ENCODE results near the gene PRXL2A.

GRCh38 chr10:80458638-80459037, 50.3 kb downstream of the PRXL2A start:
- TF ChIP-seq POLR2AphosphoS5 (IDR thresholded peaks at IDR 0.05; ENCODE audit: low read depth, low read length), result no peak
- TF ChIP-seq RXRA (IDR thresholded peaks at IDR 0.05; ENCODE audit: borderline replicate concordance, low read depth), result no peak
- TF ChIP-seq EZH2phosphoT487 (IDR thresholded peaks at IDR 0.05; ENCODE audit: borderline replicate concordance, low read depth), result no peak
- TF ChIP-seq, protein P1, sequence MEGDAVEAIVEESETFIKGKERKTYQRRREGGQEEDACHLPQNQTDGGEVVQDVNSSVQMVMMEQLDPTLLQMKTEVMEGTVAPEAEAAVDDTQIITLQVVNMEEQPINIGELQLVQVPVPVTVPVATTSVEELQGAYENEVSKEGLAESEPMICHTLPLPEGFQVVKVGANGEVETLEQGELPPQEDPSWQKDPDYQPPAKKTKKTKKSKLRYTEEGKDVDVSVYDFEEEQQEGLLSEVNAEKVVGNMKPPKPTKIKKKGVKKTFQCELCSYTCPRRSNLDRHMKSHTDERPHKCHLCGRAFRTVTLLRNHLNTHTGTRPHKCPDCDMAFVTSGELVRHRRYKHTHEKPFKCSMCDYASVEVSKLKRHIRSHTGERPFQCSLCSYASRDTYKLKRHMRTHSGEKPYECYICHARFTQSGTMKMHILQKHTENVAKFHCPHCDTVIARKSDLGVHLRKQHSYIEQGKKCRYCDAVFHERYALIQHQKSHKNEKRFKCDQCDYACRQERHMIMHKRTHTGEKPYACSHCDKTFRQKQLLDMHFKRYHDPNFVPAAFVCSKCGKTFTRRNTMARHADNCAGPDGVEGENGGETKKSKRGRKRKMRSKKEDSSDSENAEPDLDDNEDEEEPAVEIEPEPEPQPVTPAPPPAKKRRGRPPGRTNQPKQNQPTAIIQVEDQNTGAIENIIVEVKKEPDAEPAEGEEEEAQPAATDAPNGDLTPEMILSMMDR (IDR thresholded peaks at IDR 0.05), result no peak
- no peak for TF ChIP-seq TAF1 (IDR thresholded peaks at IDR 0.05; ENCODE audit: borderline replicate concordance, low read depth, low read length)
- no peak for TF ChIP-seq FOSL2 (IDR thresholded peaks at IDR 0.05; ENCODE audit: borderline replicate concordance, low read depth)
- no peak for TF ChIP-seq RAD21 (IDR thresholded peaks at IDR 0.05; ENCODE audit: low read length)
- TF ChIP-seq CHD2 (IDR thresholded peaks at IDR 0.05; ENCODE audit: low read length, partially characterized antibody), result no peak
- no peak for TF ChIP-seq USF2 (IDR thresholded peaks at IDR 0.05; ENCODE audit: borderline replicate concordance, low read depth, low read length)
- TF ChIP-seq, protein P2, sequence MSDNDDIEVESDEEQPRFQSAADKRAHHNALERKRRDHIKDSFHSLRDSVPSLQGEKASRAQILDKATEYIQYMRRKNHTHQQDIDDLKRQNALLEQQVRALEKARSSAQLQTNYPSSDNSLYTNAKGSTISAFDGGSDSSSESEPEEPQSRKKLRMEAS (IDR thresholded peaks at IDR 0.05; ENCODE audit: low read depth), result no peak

Data from SK-N-SH (cell line).